Type B pancreatic cell (in vitro differentiated cells): ENCODE measurements around the gene AQP9. TPM values are rescaled to one million over a fixed set of nuclear protein-coding genes. Genes with fewer than 3 reads are reported as not detected.

Experiments
- DNase-seq: peaks from one replicate; pipeline ENCODE4 v3.0.0; 2021; ENCODE audit warnings: mixed read lengths; ENCODE audit not compliant: unreplicated experiment; ENCODE audit errors: extremely low spot score
- H3K27ac Mint-ChIP-seq: 2 replicates; pipeline ENCODE4 v1.8.0; 2021; ENCODE audit warnings: mild to moderate bottlenecking, mixed read lengths
- H3K27me3 Mint-ChIP-seq: 2 replicates; pipeline ENCODE4 v1.8.0; 2021; ENCODE audit warnings: mixed read lengths
- H3K36me3 Mint-ChIP-seq: 2 replicates; pipeline ENCODE4 v1.8.0; 2021; ENCODE audit warnings: mixed read lengths
- H3K4me1 Mint-ChIP-seq: one replicate; pipeline ENCODE4 v1.8.0; 2021; ENCODE audit warnings: mixed read lengths; ENCODE audit not compliant: unreplicated experiment
- H3K4me3 Mint-ChIP-seq: 2 replicates; pipeline ENCODE4 v1.8.0; 2021; ENCODE audit warnings: mild to moderate bottlenecking, mixed read lengths
- H3K9me3 Mint-ChIP-seq: 2 replicates; pipeline ENCODE4 v1.8.0; 2021; ENCODE audit warnings: mixed read lengths
- total RNA-seq: library from RNA; stranded (reverse); gene quantifications from 2 replicates; pipeline ENCODE4 v1.2.1, GENCODE V29; 2021; ENCODE audit warnings: low replicate concordance
- TF ChIP-seq, protein P1 (sequence below): fragments of 200-600 bp; sonication (generic); conservative IDR thresholded peaks from 2 replicates; pipeline ENCODE4 v1.5.0; 2021; ENCODE audit warnings: antibody characterized with exemption, mild to moderate bottlenecking

Gene AQP9
- total RNA-seq, 1 donor from 2014 or later, result not detected

GRCh38 chr15:58117619-58118018 lies 20.6 kb upstream of the AQP9 start:
- Mint-ChIP-seq H3K36me3 (no peaks in the 10 kb centered on the region), H3K27ac (no peak overlapping the region), H3K4me3 (no peak overlapping the region), H3K27me3 (peaks cover 3% of the 10 kb centered on the region), H3K9me3 (no peaks in the 10 kb centered on the region), H3K4me1 (no peaks in the 10 kb centered on the region)
- TF ChIP-seq, protein P1, sequence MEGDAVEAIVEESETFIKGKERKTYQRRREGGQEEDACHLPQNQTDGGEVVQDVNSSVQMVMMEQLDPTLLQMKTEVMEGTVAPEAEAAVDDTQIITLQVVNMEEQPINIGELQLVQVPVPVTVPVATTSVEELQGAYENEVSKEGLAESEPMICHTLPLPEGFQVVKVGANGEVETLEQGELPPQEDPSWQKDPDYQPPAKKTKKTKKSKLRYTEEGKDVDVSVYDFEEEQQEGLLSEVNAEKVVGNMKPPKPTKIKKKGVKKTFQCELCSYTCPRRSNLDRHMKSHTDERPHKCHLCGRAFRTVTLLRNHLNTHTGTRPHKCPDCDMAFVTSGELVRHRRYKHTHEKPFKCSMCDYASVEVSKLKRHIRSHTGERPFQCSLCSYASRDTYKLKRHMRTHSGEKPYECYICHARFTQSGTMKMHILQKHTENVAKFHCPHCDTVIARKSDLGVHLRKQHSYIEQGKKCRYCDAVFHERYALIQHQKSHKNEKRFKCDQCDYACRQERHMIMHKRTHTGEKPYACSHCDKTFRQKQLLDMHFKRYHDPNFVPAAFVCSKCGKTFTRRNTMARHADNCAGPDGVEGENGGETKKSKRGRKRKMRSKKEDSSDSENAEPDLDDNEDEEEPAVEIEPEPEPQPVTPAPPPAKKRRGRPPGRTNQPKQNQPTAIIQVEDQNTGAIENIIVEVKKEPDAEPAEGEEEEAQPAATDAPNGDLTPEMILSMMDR, result no peak
- DNase-seq, result no peak

GRCh38 chr15:58118272-58118671 lies 19.9 kb upstream of the AQP9 start:
- no peak overlapping the region for H3K27ac Mint-ChIP-seq
- TF ChIP-seq, protein P1, result no peak
- H3K36me3 Mint-ChIP-seq, result no peaks in the 10 kb centered on the region
- peaks cover 3% of the 10 kb centered on the region for H3K27me3 Mint-ChIP-seq
- no peak overlapping the region for H3K4me3 Mint-ChIP-seq
- H3K9me3 Mint-ChIP-seq, result no peaks in the 10 kb centered on the region
- DNase-seq, result no peak
- H3K4me1 Mint-ChIP-seq, result no peaks in the 10 kb centered on the region

DNA sequence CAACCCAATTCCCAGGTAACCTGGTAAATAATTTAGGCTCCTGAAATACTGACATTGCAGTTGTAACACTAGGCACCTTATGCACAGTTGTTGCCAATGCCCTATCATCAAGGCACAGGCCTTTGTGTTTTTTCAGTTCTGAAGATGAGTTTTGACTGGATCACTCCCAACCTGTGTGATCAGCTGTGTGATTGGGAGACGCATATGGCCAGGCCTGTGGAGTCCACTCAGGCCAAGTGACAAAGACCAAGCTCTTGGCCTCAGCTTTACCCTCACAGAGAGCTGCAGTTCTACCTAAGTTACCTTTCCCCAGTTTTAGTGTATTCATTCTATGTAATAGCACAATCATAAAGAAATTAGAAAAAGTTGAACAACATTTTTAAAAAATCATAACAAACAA lies 19.2 kb upstream of the AQP9 start:
- TF ChIP-seq, protein P1, result no peak

DNA sequence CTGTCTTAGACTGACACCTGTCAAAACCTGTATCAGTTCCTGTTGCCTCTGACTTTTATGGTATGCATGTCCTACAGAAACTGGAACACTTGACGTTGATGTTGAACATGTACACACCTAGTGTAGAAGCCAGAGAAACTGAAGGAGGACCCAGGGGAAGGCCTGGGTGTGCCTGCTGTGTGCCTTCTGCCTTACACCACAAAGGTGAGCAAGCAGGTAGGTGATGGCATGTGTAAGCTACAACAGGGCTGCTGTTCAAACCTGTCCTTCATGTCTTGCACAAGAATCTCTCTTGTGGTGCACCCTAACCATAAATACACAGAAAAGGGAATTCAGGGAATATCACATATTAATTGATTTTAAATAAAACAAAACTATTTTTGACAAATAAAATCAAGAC lies 13.6 kb upstream of the AQP9 start:
- no peak overlapping the region for H3K27ac Mint-ChIP-seq
- no peak for DNase-seq
- H3K4me3 Mint-ChIP-seq, result no peak overlapping the region
- H3K36me3 Mint-ChIP-seq, result no peaks in the 10 kb centered on the region
- H3K9me3 Mint-ChIP-seq, result peaks cover 5% of the 10 kb centered on the region
- no peaks in the 10 kb centered on the region for H3K27me3 Mint-ChIP-seq
- TF ChIP-seq, protein P1, result no peak
- no peaks in the 10 kb centered on the region for H3K4me1 Mint-ChIP-seq

More for the DNA sequence above, 19.2 kb upstream of the AQP9 start:
- H3K27me3 Mint-ChIP-seq, result peaks cover 3% of the 10 kb centered on the region
- H3K4me3 Mint-ChIP-seq, result no peak overlapping the region
- DNase-seq, result no peak
- no peaks in the 10 kb centered on the region for H3K4me1 Mint-ChIP-seq
- no peaks in the 10 kb centered on the region for H3K36me3 Mint-ChIP-seq
- no peak overlapping the region for H3K27ac Mint-ChIP-seq
- no peaks in the 10 kb centered on the region for H3K9me3 Mint-ChIP-seq

- DNase-seq, result no peak
- H3K4me3 Mint-ChIP-seq, result no peak overlapping the region
- no peaks in the 10 kb centered on the region for H3K27me3 Mint-ChIP-seq
- no peaks in the 10 kb centered on the region for H3K4me1 Mint-ChIP-seq
- no peak overlapping the region for H3K27ac Mint-ChIP-seq
- TF ChIP-seq, protein P1, result no peak
- peaks cover 5% of the 10 kb centered on the region for H3K9me3 Mint-ChIP-seq
- H3K36me3 Mint-ChIP-seq, result no peaks in the 10 kb centered on the region
Measured at GRCh38 chr15:58125333-58125732, 12.8 kb upstream of the AQP9 start.

DNA sequence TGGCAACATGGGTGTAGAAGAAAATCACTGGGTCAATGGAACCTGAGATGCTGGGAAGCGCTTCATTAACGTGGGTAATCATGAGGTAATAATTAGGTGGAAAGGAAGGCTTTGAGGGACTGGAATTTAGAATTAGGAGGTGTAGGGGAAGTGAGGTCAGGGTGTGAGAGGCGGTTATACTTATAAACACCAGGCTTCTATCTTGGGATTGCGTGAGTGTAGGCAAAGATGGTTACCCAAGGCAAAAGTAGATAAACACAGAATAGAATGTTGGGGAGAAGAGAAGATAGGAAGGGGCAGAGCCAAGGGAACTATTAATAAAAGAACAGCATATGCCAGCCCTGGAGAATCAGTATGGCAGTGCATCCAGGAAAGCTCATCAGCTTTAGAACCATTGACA lies 3.3 kb upstream of the AQP9 start:
- DNase-seq, result no peak
- no peaks in the 10 kb centered on the region for H3K4me1 Mint-ChIP-seq
- H3K9me3 Mint-ChIP-seq, result no peaks in the 10 kb centered on the region
- H3K4me3 Mint-ChIP-seq, result no peak overlapping the region
- H3K27ac Mint-ChIP-seq, result no peak overlapping the region
- peaks cover 29% of the 10 kb centered on the region for H3K27me3 Mint-ChIP-seq
- TF ChIP-seq, protein P1, result no peak
- H3K36me3 Mint-ChIP-seq, result no peaks in the 10 kb centered on the region
